HG03103 (cell line): ENCODE results near the gene TMEM135.
"Not testable (repeated sequence)": the region's sequence is repeated elsewhere in the genome, so short reads cannot be mapped to it uniquely, and the experiment has no call there.

ENCODE experiments used
- ATAC-seq: cut with Tn5 transposase; IDR thresholded peaks from one replicate; pipeline ENCODE4 v1.9.1; 2021; ENCODE audit warnings: low read depth; ENCODE audit not compliant: unreplicated experiment

TMEM135 gene

GRCh38 chr11:87134524-87135106, 96.9 kb downstream of the TMEM135 start:
- no peak for ATAC-seq

GRCh38 chr11:87136236-87136635, 98.5 kb downstream of the TMEM135 start:
- ATAC-seq, result no peak

- no peak for ATAC-seq
Measured at GRCh38 chr11:87137711-87138110, 100.0 kb downstream of the TMEM135 start.

- ATAC-seq, result no peak
Measured at GRCh38 chr11:87139475-87139874, 101.7 kb downstream of the TMEM135 start.

- ATAC-seq, result no peak
Measured at GRCh38 chr11:87141322-87141721, 103.6 kb downstream of the TMEM135 start.

GRCh38 chr11:87141980-87142514, 104.3 kb downstream of the TMEM135 start:
- no peak for ATAC-seq

- no peak for ATAC-seq
Measured at GRCh38 chr11:87142594-87142993, 104.9 kb downstream of the TMEM135 start.

- no peak for ATAC-seq
Measured at GRCh38 chr11:87143641-87144040, 105.9 kb downstream of the TMEM135 start.

GRCh38 chr11:87144252-87144651, 106.5 kb downstream of the TMEM135 start:
- no peak for ATAC-seq

- ATAC-seq, result no peak
Measured at GRCh38 chr11:87148749-87149148, 111.0 kb downstream of the TMEM135 start.

- not testable (repeated sequence) for ATAC-seq
Measured at GRCh38 chr11:87149782-87150181, 112.0 kb downstream of the TMEM135 start.

GRCh38 chr11:87150936-87151335, 113.2 kb downstream of the TMEM135 start:
- no peak for ATAC-seq

GRCh38 chr11:87154246-87154645, 116.5 kb downstream of the TMEM135 start:
- no peak for ATAC-seq

- ATAC-seq, result no peak
Measured at GRCh38 chr11:87156970-87157369, 119.2 kb downstream of the TMEM135 start.

GRCh38 chr11:87169076-87169475, 131.3 kb downstream of the TMEM135 start:
- ATAC-seq, result not testable (repeated sequence)

GRCh38 chr11:87173185-87174039, 135.7 kb downstream of the TMEM135 start:
- ATAC-seq, result no peak

- no peak for ATAC-seq
Measured at GRCh38 chr11:87174870-87175269, 137.1 kb downstream of the TMEM135 start.

- no peak for ATAC-seq
Measured at GRCh38 chr11:87176044-87176443, 138.3 kb downstream of the TMEM135 start.

- no peak for ATAC-seq
Measured at GRCh38 chr11:87179621-87180020, 141.9 kb downstream of the TMEM135 start.

GRCh38 chr11:87180742-87181141, 143.0 kb downstream of the TMEM135 start:
- no peak for ATAC-seq

- no peak for ATAC-seq
Measured at GRCh38 chr11:87181143-87181542, 143.4 kb downstream of the TMEM135 start.

- no peak for ATAC-seq
Measured at GRCh38 chr11:87185228-87185627, 147.5 kb downstream of the TMEM135 start.
